K562 (cell line): ENCODE results near the gene KCNC3. TPM values are rescaled to one million over a fixed set of nuclear protein-coding genes. Genes with fewer than 3 reads are reported as not detected.

Experiments
- EGR1 ChIP-seq: fragments of 450-650 bp; conservative IDR thresholded peaks from 2 replicates; pipeline ENCODE4 v1.6.1; 2017; ENCODE audit warnings: mild to moderate bottlenecking
- HLTF ChIP-seq: fragments of 450-650 bp; IDR thresholded peaks from 2 replicates; pipeline ENCODE4 v1.6.1; 2016
- MTF1 ChIP-seq: fragments of 250-450 bp; sonication (Bioruptor Pico); IDR thresholded peaks from 2 replicates; pipeline ENCODE4 v1.9.0; 2021; ENCODE audit warnings: moderate library complexity, mild to moderate bottlenecking, inconsistent platforms, borderline replicate concordance
- NFRKB ChIP-seq: fragments of 450-650 bp; IDR thresholded peaks from 2 replicates; pipeline ENCODE4 v1.6.1; 2016; ENCODE audit warnings: low read depth
- PRDM10 ChIP-seq: fragments of 450-650 bp; IDR thresholded peaks from 2 replicates; pipeline ENCODE4 v1.6.1; 2018; ENCODE audit not compliant: partially characterized antibody
- RBM39 ChIP-seq: fragments of 200-400 bp; formaldehyde crosslinking; optimal IDR thresholded peaks from 2 replicates; pipeline ENCODE3; 2018; ENCODE audit warnings: low read depth, low read length
- SAFB2 ChIP-seq: fragments of 200-400 bp; formaldehyde crosslinking; IDR thresholded peaks from 2 replicates; pipeline ENCODE4 v1.6.1; 2018; ENCODE audit warnings: borderline replicate concordance, low read length, low read depth, moderate library complexity; ENCODE audit not compliant: severe bottlenecking
- U2AF2 ChIP-seq: fragments of 200-400 bp; formaldehyde crosslinking; optimal IDR thresholded peaks from 2 replicates; pipeline ENCODE3; 2017; ENCODE audit warnings: low read depth, mild to moderate bottlenecking, low read length
- ZBTB40 ChIP-seq, 2 experiments: fragments of 450-650 bp in 1 of 2; sonication (generic) in 1 of 2; formaldehyde crosslinking in 1 of 2; IDR thresholded peaks; 2 replicates each; pipeline versions ENCODE4 v1.7.1 to v1.9.0; 2016 to 2022; ENCODE audit warnings: inconsistent platforms in 1 of 2, mild to moderate bottlenecking in 1 of 2, missing genetic modification reagents in 1 of 2
- ZBTB5 ChIP-seq: fragments of 450-650 bp; IDR thresholded peaks from 2 replicates; pipeline ENCODE4 v1.6.1; 2017; ENCODE audit warnings: antibody characterized with exemption
- polyA plus RNA-seq, 8 experiments: library from polyadenylated mRNA; depleted of rRNA in 4 of 8; stranded (reverse) in 5 of 8; unstranded in 3 of 8; fragments of >200 nt; fragmentation: Nextera tagmentation in 2 of 8; fragmentation: Illumina TruSeq in 1 of 8; extraction: Ambion mirVana in 2 of 8; extraction: Trizol in 1 of 8; gene quantifications; 2 replicates each; pipeline versions ENCODE4 v1.2.1 to v1.2.3, GENCODE V29; 2011 to 2014; ENCODE audit warnings: inconsistent platforms in 1 of 8, missing spikeins in 1 of 8
- total RNA-seq, 7 experiments: library from RNA; depleted of rRNA in 6 of 7; stranded (reverse); fragments of >200 nt in 6 of 7; fragmentation: Illumina TruSeq in 2 of 7; extraction: Trizol in 2 of 7; gene quantifications; 2 replicates each; pipeline versions ENCODE4 v1.2.1 to v1.2.3, GENCODE V29; 2011 to 2021; ENCODE audit warnings: low replicate concordance in 1 of 7

The KCNC3 gene
- total and polyA plus RNA-seq, 9 of the 15 experiments (the other 6 are each of a cell fraction or from before 2014, with no cell fraction given), result 0.03 to 26.2 (median 2.0) TPM

GRCh38 chr19:50330365-50331078, 1.3 kb upstream of the KCNC3 start (continued):
- TF ChIP-seq ZBTB40 (IDR thresholded peaks at IDR 0.05) (peak; percentile 64), ZBTB40 (CRISPR knock-in tag; IDR thresholded peaks at IDR 0.05) (no peak), RBM39 (no peak), NFRKB (peak; percentile 24), ZBTB5 (no peak), SAFB2 (no peak), PRDM10 (peak; percentile 57), HLTF (peak; percentile 74; the same call in 1 of the 2 replicates), MTF1 (CRISPR knock-in tag) (no peak), U2AF2 (no peak), EGR1 (0 out of 2 replicates have a peak, but pooled peaks have one; percentile 41)
